PFSK-1 (cell line): ENCODE data around the gene SLC16A7.

Source experiments
- FOXP2 ChIP-seq: optimal IDR thresholded peaks from 2 replicates; pipeline ENCODE3; 2011; ENCODE audit warnings: borderline replicate concordance, control low read depth, inconsistent platforms; ENCODE audit not compliant: insufficient read depth; ENCODE audit errors: extremely low read length, extremely low read depth
- POLR2AphosphoS5 ChIP-seq: IDR thresholded peaks from 2 replicates; pipeline ENCODE4 v1.6.1; 2012; ENCODE audit warnings: low read depth, mild to moderate bottlenecking, control low read depth, low read length, moderate library complexity
- REST ChIP-seq, 2 experiments: IDR thresholded peaks; 2 replicates each; pipeline versions ENCODE4 v1.6.1 to v1.8.0; 2011 to 2012; ENCODE audit warnings: low read depth in 2 of 2, low read length in 2 of 2, control low read depth in 1 of 2, inconsistent platforms in 1 of 2, mild to moderate bottlenecking in 1 of 2, moderate library complexity in 1 of 2; ENCODE audit not compliant: insufficient read depth in 1 of 2
- SIN3A ChIP-seq: IDR thresholded peaks from 2 replicates; pipeline ENCODE4 v1.6.1; 2012; ENCODE audit warnings: mild to moderate bottlenecking, low read length, moderate library complexity, borderline replicate concordance; ENCODE audit not compliant: insufficient read depth
- TAF1 ChIP-seq: IDR thresholded peaks from 2 replicates; pipeline ENCODE4 v1.6.1; 2012; ENCODE audit warnings: low read length, control low read depth, borderline replicate concordance; ENCODE audit not compliant: insufficient read depth

DNA sequence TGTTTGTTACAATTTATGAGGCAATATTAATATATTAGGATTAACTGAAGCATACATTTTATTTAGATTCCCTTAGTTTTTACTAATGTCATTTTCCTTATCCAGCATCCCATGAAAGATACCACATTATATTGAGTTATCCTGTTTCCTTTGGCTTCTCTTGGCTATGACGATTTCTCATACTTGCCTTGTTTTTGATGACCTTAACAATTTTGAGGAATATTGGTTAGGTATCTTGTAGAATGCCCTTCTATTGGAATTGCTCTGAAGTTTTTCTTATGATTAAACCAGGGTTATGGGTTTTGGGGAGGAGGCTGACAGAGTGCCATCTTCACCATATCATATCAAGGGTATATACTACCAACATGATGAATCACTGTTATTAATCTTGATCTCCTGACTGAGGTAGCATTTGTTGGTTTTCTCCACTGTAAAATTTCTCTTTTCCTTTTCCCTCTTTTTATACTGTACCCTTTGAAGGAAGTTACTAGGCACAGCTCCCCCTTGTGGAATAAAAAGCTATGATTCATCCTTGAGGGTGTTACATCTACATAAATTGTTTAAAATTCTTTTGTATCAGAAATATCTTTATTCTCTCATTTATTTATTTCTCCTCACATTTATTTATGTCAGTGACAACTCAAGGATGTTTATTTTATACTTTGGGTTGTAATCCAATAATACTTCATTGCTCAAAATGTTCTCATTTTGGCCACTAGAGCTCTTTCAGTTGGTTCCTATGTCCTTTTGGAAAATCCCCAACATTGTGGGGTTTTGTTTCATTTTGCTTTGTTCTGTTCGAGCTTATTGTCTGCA lies 239.0 kb downstream of the SLC16A7 start:
- no peak for TF ChIP-seq SIN3A
- TF ChIP-seq REST (IDR thresholded peaks at IDR 0.05; ENCODE audit: insufficient read depth in 1 of 2, low read depth in 2 of 2, low read length in 2 of 2) = no peak
- no peak for TF ChIP-seq POLR2AphosphoS5
- no peak for TF ChIP-seq TAF1
- TF ChIP-seq FOXP2 = no peak
